ENCODE data around the gene VWA5B1. TPM values are rescaled to one million over a fixed set of nuclear protein-coding genes. Genes with fewer than 3 reads are reported as not detected.

VWA5B1 gene
- total and polyA plus RNA-seq, 10 of the 15 experiments (the other 5 are each of a cell fraction or from before 2014, with no cell fraction given): under 0.01 to 0.05 (median 0.01) TPM; not detected in 7

DNA sequence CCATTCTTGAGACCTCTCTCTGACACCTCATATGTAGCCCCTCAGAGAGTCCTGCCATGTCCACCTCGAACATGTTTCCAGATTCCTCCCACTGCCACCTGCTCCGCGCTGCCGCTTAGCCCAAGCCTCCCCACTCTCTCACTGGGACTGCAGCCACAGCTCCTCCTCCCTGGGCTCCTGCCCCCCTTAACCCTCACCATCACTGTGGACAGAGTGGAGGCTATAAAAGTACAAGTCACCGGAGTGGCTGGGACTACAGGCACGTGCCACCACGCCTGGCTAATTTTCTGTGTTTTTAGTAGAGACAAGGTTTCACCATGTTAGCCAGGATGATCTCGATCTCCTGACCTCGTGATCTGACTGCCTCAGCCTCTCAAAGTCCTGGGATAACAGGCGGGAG lies 77.0 kb downstream of the VWA5B1 start:
- ChIA-PET POLR2A (no interaction called here), CTCF (no interaction called here)

More for the DNA sequence above, 77.0 kb downstream of the VWA5B1 start:
- H3K9me3 ChIP-seq (replicated peaks; ENCODE audit: control insufficient read depth, insufficient read depth, low read length): no peaks in the 10 kb centered on the region
- WGBS (ENCODE audit: insufficient coverage, insufficient replicate concordance, low lambda C conversion rate, missing lambda C conversion rate): 59% methylated on average over 10 of the region's 10 CpGs
- ATAC-seq (no peak), FAIRE-seq (no peak), DNase-seq (ENCODE audit: low read depth, low spot score) (no peak)
- intact Hi-C loops (cut with micrococcal nuclease; ENCODE audit: unreplicated experiment) (no loop called here), in situ Hi-C loops (cut with MboI) (no loop called here)
- no peak overlapping the region for H3K4me2 ChIP-seq (ENCODE audit: control insufficient read depth, insufficient read depth)
- H2AFZ ChIP-seq (ENCODE audit: control insufficient read depth, low read depth, low read length): no peak overlapping the region
- peaks cover 4 to 7% of the 10 kb centered on the region in 2 experiments for H3K27me3 ChIP-seq (replicated peaks in 1 of 2; ENCODE audit: control insufficient read depth in 2 of 2, insufficient read depth in 2 of 2, low read length in 1 of 2)
- no peaks in the 10 kb centered on the region for H4K20me1 ChIP-seq (ENCODE audit: control insufficient read depth, insufficient read depth)
- TF ChIP-seq NFYB (IDR thresholded peaks at IDR 0.05; ENCODE audit: insufficient read depth, low read depth, low read length) (no peak), POLR2AphosphoS2 (IDR thresholded peaks at IDR 0.05; ENCODE audit: low read depth, low read length) (no peak), GABPA (IDR thresholded peaks at IDR 0.05; ENCODE audit: low read depth) (no peak), SREBF1 (IDR thresholded peaks at IDR 0.05; ENCODE audit: low read length) (no peak), CBX5 (IDR thresholded peaks at IDR 0.05; ENCODE audit: low read depth) (no peak), ZNF207 (IDR thresholded peaks at IDR 0.05; ENCODE audit: borderline replicate concordance) (no peak), CREM (IDR thresholded peaks at IDR 0.05; ENCODE audit: low read depth) (no peak), BACH1 (IDR thresholded peaks at IDR 0.05; ENCODE audit: borderline replicate concordance) (no peak), YY1 (IDR thresholded peaks at IDR 0.05; ENCODE audit: low read depth, low read length) (no peak), ETV6 (conservative IDR thresholded peaks at IDR 0.05 in 1 of 2, IDR thresholded peaks at IDR 0.05 in 1 of 2; ENCODE audit: borderline replicate concordance in 1 of 2, low read depth in 1 of 2) (no peak), SRF (IDR thresholded peaks at IDR 0.05; ENCODE audit: low read depth in 2 of 2, low read length in 2 of 2) (no peak), RB1 (IDR thresholded peaks at IDR 0.05; ENCODE audit: borderline replicate concordance) (no peak), RCOR1 (conservative IDR thresholded peaks at IDR 0.05; ENCODE audit: low read depth, low read length) (no peak), TAF1 (IDR thresholded peaks at IDR 0.05; ENCODE audit: borderline replicate concordance, low read depth, low read length) (no peak), FOS (IDR thresholded peaks at IDR 0.05; ENCODE audit: borderline replicate concordance, extremely low read depth, insufficient read length) (no peak)
- TF ChIP-seq, protein P1, sequence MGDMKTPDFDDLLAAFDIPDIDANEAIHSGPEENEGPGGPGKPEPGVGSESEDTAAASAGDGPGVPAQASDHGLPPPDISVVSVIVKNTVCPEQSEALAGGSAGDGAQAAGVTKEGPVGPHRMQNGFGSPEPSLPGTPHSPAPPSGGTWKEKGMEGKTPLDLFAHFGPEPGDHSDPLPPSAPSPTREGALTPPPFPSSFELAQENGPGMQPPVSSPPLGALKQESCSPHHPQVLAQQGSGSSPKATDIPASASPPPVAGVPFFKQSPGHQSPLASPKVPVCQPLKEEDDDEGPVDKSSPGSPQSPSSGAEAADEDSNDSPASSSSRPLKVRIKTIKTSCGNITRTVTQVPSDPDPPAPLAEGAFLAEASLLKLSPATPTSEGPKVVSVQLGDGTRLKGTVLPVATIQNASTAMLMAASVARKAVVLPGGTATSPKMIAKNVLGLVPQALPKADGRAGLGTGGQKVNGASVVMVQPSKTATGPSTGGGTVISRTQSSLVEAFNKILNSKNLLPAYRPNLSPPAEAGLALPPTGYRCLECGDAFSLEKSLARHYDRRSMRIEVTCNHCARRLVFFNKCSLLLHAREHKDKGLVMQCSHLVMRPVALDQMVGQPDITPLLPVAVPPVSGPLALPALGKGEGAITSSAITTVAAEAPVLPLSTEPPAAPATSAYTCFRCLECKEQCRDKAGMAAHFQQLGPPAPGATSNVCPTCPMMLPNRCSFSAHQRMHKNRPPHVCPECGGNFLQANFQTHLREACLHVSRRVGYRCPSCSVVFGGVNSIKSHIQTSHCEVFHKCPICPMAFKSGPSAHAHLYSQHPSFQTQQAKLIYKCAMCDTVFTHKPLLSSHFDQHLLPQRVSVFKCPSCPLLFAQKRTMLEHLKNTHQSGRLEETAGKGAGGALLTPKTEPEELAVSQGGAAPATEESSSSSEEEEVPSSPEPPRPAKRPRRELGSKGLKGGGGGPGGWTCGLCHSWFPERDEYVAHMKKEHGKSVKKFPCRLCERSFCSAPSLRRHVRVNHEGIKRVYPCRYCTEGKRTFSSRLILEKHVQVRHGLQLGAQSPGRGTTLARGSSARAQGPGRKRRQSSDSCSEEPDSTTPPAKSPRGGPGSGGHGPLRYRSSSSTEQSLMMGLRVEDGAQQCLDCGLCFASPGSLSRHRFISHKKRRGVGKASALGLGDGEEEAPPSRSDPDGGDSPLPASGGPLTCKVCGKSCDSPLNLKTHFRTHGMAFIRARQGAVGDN (IDR thresholded peaks at IDR 0.05): no peak
- TF ChIP-seq, protein P2, sequence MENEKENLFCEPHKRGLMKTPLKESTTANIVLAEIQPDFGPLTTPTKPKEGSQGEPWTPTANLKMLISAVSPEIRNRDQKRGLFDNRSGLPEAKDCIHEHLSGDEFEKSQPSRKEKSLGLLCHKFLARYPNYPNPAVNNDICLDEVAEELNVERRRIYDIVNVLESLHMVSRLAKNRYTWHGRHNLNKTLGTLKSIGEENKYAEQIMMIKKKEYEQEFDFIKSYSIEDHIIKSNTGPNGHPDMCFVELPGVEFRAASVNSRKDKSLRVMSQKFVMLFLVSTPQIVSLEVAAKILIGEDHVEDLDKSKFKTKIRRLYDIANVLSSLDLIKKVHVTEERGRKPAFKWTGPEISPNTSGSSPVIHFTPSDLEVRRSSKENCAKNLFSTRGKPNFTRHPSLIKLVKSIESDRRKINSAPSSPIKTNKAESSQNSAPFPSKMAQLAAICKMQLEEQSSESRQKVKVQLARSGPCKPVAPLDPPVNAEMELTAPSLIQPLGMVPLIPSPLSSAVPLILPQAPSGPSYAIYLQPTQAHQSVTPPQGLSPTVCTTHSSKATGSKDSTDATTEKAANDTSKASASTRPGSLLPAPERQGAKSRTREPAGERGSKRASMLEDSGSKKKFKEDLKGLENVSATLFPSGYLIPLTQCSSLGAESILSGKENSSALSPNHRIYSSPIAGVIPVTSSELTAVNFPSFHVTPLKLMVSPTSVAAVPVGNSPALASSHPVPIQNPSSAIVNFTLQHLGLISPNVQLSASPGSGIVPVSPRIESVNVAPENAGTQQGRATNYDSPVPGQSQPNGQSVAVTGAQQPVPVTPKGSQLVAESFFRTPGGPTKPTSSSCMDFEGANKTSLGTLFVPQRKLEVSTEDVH (IDR thresholded peaks at IDR 0.05; ENCODE audit: low read depth, partially characterized antibody): no peak
- TF ChIP-seq, protein P3, sequence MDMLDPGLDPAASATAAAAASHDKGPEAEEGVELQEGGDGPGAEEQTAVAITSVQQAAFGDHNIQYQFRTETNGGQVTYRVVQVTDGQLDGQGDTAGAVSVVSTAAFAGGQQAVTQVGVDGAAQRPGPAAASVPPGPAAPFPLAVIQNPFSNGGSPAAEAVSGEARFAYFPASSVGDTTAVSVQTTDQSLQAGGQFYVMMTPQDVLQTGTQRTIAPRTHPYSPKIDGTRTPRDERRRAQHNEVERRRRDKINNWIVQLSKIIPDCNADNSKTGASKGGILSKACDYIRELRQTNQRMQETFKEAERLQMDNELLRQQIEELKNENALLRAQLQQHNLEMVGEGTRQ (IDR thresholded peaks at IDR 0.05; ENCODE audit: borderline replicate concordance, low read depth, low read length): no peak
- no peaks in the 10 kb centered on the region for H3K36me3 ChIP-seq (ENCODE audit: control insufficient read depth in 2 of 2, insufficient read depth in 2 of 2, low read length in 1 of 2)
- no peak overlapping the region for H3K4me3 ChIP-seq
- RAD21 ChIA-PET (ENCODE audit: unreplicated experiment): no interaction called here
- no peak overlapping the region for H3K27ac ChIP-seq (ENCODE audit: control insufficient read depth, insufficient read depth)
- SMC1A ChIA-PET (ENCODE audit: uncharacterized antibody, unreplicated experiment): no interaction called here
- H3K9ac ChIP-seq (ENCODE audit: control insufficient read depth, insufficient read depth, low read length): no peak overlapping the region
- H3K4me1 ChIP-seq (ENCODE audit: control insufficient read depth, insufficient read depth, low read length): no peaks in the 10 kb centered on the region
- H3K79me2 ChIP-seq (ENCODE audit: control insufficient read depth, insufficient read depth, low read length): no peaks in the 10 kb centered on the region
- no TSS peak for BruUV-seq (replicated peaks)
